Kidney (tissue), 14 donors: Measurements from ENCODE around the gene MCF2L. TPM values are rescaled to one million over a fixed set of nuclear protein-coding genes. Genes with fewer than 3 reads are reported as not detected.

Experiments used
- DNase-seq, 5 donors: peaks; one replicate each; pipeline ENCODE4 v3.0.0-alpha.2; 2013 to 2020
- FAIRE-seq: peaks from 2 replicates; lab custom pipeline; 2012; peaks lifted over from hg19 to GRCh38; lab: Jason Lieb, UNC
- H3K27ac ChIP-seq, 2 donors: one replicate each; pipeline ENCODE4 v1.7.0; 2013; ENCODE audit warnings: low read depth in 2 of 2, low read length in 2 of 2, inconsistent platforms in 1 of 2
- H3K27me3 ChIP-seq: one replicate; pipeline ENCODE4 v1.7.1; 2013; ENCODE audit warnings: low read length, inconsistent platforms; ENCODE audit not compliant: control insufficient read depth, insufficient read depth
- H3K36me3 ChIP-seq, 3 donors: one replicate each; pipeline versions ENCODE4 v1.7.0 to v1.7.1; 2013; ENCODE audit warnings: low read length in 3 of 3, control low read depth in 1 of 3, inconsistent platforms in 1 of 3; ENCODE audit not compliant: insufficient read depth in 3 of 3, control insufficient read depth in 2 of 3
- H3K4me1 ChIP-seq, 3 donors: one replicate each; pipeline versions ENCODE4 v1.7.0 to v1.7.1; 2013; ENCODE audit warnings: low read length in 3 of 3, inconsistent platforms in 1 of 3, low read depth in 1 of 3; ENCODE audit not compliant: control insufficient read depth in 2 of 3, insufficient read depth in 2 of 3
- H3K4me3 ChIP-seq, 3 donors: one replicate each; pipeline versions ENCODE4 v1.7.0 to v1.8.1; 2013; ENCODE audit warnings: low read length in 3 of 3, control low read depth in 1 of 3, inconsistent platforms in 1 of 3
- H3K9ac ChIP-seq, 3 donors: one replicate each; pipeline versions ENCODE4 v1.7.0 to v1.7.1; 2013; ENCODE audit warnings: low read length in 3 of 3, control low read depth in 1 of 3, inconsistent platforms in 1 of 3
- H3K9me3 ChIP-seq, 3 donors: one replicate each; pipeline versions ENCODE4 v1.7.0 to v1.7.1; 2013; ENCODE audit warnings: low read length in 3 of 3, control low read depth in 1 of 3, inconsistent platforms in 1 of 3; ENCODE audit not compliant: control insufficient read depth in 2 of 3, insufficient read depth in 1 of 3
- intact Hi-C: fragments of 100-400 bp; cut with DNase I; formaldehyde crosslinking; loops from one replicate; pipeline ENCODE4 v1.11.1; 2022
- polyA plus RNA-seq: library from polyadenylated mRNA; stranded (reverse); fragments of 350-450 nt; fragmentation: Illumina TruSeq; extraction: RNeasy Lipid Tissue Mini Kit (QIAGEN cat#74804); gene quantifications from one replicate; pipeline ENCODE4 v1.2.3, GENCODE V29; 2014; ENCODE audit warnings: low read depth, low replicate concordance; ENCODE audit not compliant: insufficient read depth
- total RNA-seq: library from RNA; stranded (reverse); fragmentation: NEBNext Ultra II Directional; extraction: Animal tissue kit (Norgen Biotek cat#: 25700); gene quantifications from one replicate; pipeline ENCODE4 v1.2.1, GENCODE V29; 2021
- TF ChIP-seq, protein P1 (sequence below): IDR thresholded peaks from 3 replicates; pipeline ENCODE4 v1.5.1; 2012; ENCODE audit warnings: mild to moderate bottlenecking, moderate library complexity, borderline replicate concordance; ENCODE audit not compliant: insufficient read depth; ENCODE audit errors: extremely low read depth
- donor health status: control.
- donor health status: control.
- donor health status: control.
- donor health status: control.
- donor health status: control.
- donor health status: DM: yes; HTN: yes; CAD: no.
- donor health status: Normal renal cell carcinoma (clear cell type).

MCF2L gene
- total and polyA plus RNA-seq, 2 donors from 2014 or later, result 12.1 to 61.9 TPM

DNA sequence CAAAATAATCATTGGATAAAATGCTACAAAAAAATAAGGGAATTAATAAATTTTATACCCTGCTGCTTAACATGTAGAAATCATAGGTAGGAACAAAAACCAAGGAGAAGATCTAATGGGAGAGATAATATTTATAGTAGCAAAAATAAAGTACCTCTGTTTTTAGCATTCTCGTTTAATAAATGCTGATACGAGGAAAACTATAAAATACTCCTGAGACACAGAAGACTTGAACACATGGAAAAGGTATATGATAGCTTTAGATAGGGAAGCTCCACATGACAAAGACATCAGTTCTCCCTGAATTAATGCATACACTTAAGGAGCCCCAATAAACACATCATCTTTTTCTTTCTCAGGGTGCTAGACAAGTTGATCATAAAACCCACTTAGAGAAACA lies 44.6 kb upstream of the MCF2L start:
- TF ChIP-seq, protein P1, sequence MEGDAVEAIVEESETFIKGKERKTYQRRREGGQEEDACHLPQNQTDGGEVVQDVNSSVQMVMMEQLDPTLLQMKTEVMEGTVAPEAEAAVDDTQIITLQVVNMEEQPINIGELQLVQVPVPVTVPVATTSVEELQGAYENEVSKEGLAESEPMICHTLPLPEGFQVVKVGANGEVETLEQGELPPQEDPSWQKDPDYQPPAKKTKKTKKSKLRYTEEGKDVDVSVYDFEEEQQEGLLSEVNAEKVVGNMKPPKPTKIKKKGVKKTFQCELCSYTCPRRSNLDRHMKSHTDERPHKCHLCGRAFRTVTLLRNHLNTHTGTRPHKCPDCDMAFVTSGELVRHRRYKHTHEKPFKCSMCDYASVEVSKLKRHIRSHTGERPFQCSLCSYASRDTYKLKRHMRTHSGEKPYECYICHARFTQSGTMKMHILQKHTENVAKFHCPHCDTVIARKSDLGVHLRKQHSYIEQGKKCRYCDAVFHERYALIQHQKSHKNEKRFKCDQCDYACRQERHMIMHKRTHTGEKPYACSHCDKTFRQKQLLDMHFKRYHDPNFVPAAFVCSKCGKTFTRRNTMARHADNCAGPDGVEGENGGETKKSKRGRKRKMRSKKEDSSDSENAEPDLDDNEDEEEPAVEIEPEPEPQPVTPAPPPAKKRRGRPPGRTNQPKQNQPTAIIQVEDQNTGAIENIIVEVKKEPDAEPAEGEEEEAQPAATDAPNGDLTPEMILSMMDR, result no peak
- Histone ChIP-seq H3K9me3 (no peaks in the 10 kb centered on the region), H3K9ac (no peak overlapping the region), H3K27me3 (no peaks in the 10 kb centered on the region), H3K4me1 (peaks cover 0 to 9% (median 7%) of the 10 kb centered on the region in 3 donors), H3K27ac (no peak overlapping the region), H3K4me3 (no peak overlapping the region), H3K36me3 (peaks cover 0 to 4% (median 0%) of the 10 kb centered on the region in 3 donors)
- DNase-seq (no peak), FAIRE-seq (no peak)
- intact Hi-C loops, result no loop called here

DNA sequence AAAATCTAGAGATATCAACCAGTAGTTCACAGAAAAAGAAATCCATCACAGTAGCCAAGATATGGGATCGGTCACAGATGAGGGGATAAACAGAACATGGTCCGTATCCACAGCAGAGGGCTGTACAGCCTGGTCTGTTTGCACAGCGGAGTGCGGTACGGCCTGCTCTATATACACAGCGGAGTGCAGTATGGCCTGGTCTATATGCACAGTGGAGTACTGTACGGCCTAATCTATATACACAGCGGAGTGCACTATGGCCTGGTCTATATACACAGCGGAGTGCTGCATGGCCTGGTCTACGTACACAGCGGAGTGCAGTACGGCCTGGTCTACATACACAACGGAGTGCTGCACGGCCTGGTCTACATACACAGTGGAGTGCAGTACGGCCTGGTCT lies 43.0 kb upstream of the MCF2L start:
- H3K9ac ChIP-seq, result no peak overlapping the region
- H3K27ac ChIP-seq, result no peak overlapping the region
- intact Hi-C loops, result no loop called here
- FAIRE-seq (no peak), DNase-seq (no peak)
- TF ChIP-seq, protein P1, result no peak
- H3K4me1 ChIP-seq, result peaks cover 0 to 20% (median 7%) of the 10 kb centered on the region in 3 donors
- H3K36me3 ChIP-seq, result peaks cover 0 to 4% (median 0%) of the 10 kb centered on the region in 3 donors
- no peaks in the 10 kb centered on the region for H3K27me3 ChIP-seq
- no peaks in the 10 kb centered on the region for H3K9me3 ChIP-seq
- no peak overlapping the region for H3K4me3 ChIP-seq

DNA sequence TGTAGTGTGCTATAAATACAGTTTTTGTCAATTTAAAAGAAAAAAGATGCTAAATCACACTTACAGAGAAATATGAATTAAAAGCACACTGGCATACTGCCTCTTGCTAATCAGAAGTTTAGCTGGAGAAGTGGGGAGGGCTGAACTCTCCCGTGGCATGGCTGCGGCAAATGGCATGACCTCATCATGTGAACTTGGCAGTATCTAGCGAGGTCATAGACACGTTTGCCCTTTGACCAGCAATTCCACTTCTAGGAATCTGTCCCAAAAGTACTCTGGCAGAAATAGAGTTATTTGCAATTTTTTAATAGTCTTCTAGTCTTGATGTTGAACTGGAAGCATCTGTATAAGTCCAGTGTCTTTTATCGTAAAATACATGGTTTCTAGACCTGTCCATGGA lies 42.0 kb upstream of the MCF2L start:
- no peak overlapping the region for H3K27ac ChIP-seq
- FAIRE-seq (no peak), DNase-seq (no peak)
- intact Hi-C loops, result no loop called here
- no peak overlapping the region for H3K9ac ChIP-seq
- peaks cover 0 to 24% (median 7%) of the 10 kb centered on the region in 3 donors for H3K4me1 ChIP-seq
- H3K4me3 ChIP-seq, result no peak overlapping the region
- peaks cover 0 to 4% (median 0%) of the 10 kb centered on the region in 3 donors for H3K36me3 ChIP-seq
- no peaks in the 10 kb centered on the region for H3K27me3 ChIP-seq
- H3K9me3 ChIP-seq, result no peaks in the 10 kb centered on the region
- TF ChIP-seq, protein P1, result no peak
